Retinal pigment epithelial cell (primary cell): ENCODE results near the gene MAT2B.

Source experiments
- DNase-seq: peaks from one replicate; pipeline ENCODE4 v3.0.0-alpha.2; 2010; ENCODE audit warnings: low read depth
- H3K4me3 ChIP-seq: 2 replicates; pipeline ENCODE4 v1.5.1; 2011; ENCODE audit warnings: mild to moderate bottlenecking, low read length, control low read depth, moderate library complexity
- CTCF ChIP-seq: conservative IDR thresholded peaks from 2 replicates; pipeline ENCODE4 v1.5.1; 2011; ENCODE audit warnings: low read depth, low read length, control low read depth, inconsistent platforms

MAT2B gene

GRCh38 chr5:163460562-163461171 is 44.8 kb upstream of the MAT2B start, which contains the start of gene HMMR:
TSS of gene HMMR (plus strand) at chr5:163460632. CDS start at chr5:163460693, 61 bp downstream.
- TF ChIP-seq CTCF = no peak
- DNase-seq = no peak
- peak within 1 kb of the TSS; percentile 72 for H3K4me3 ChIP-seq

- DNase-seq = no peak
- no peak overlapping the region for H3K4me3 ChIP-seq
- TF ChIP-seq CTCF = no peak
Measured at GRCh38 chr5:163463063-163463435, 42.4 kb upstream of the MAT2B start.

- no peak overlapping the region for H3K4me3 ChIP-seq
- TF ChIP-seq CTCF = no peak
- DNase-seq = no peak
Measured at GRCh38 chr5:163467682-163468081, 37.7 kb upstream of the MAT2B start.

- TF ChIP-seq CTCF = no peak
- no peak overlapping the region for H3K4me3 ChIP-seq
- DNase-seq = no peak
Measured at GRCh38 chr5:163473635-163474243, 31.7 kb upstream of the MAT2B start.

- no peak for DNase-seq
- no peak overlapping the region for H3K4me3 ChIP-seq
- TF ChIP-seq CTCF = no peak
Measured at GRCh38 chr5:163475411-163475810, 30.0 kb upstream of the MAT2B start.

- DNase-seq = no peak
- H3K4me3 ChIP-seq = no peak overlapping the region
- no peak for TF ChIP-seq CTCF
Measured at GRCh38 chr5:163478126-163478981, 27.1 kb upstream of the MAT2B start.

- H3K4me3 ChIP-seq = no peak overlapping the region
- no peak for TF ChIP-seq CTCF
- no peak for DNase-seq
Measured at GRCh38 chr5:163478982-163479271, 26.5 kb upstream of the MAT2B start.
